K562 (cell line): ENCODE measurements around the gene SLC16A4. TPM values are rescaled to one million over a fixed set of nuclear protein-coding genes. Genes with fewer than 3 reads are reported as not detected.
A peak's percentile ranks its signal among the peaks of the same experiment; 100 is the strongest.

Experiments used
- ATAC-seq: fragments of 200-7000 bp; cut with Tn5 transposase; 3 replicates; pipeline ENCODE4 v1.9.1; 2020; ENCODE audit warnings: moderate library complexity
- BruUV-seq: library from RNA; stranded (reverse); fragments of 400-500 nt; replicated peaks from 2 replicates; lab custom pipeline; 2021; lab: Mats Ljungman, UMichigan
- CTCF ChIA-PET: fragments of 300-600 bp; formaldehyde crosslinking; extraction: SDS; loops from one replicate; lab custom pipeline; 2021; ENCODE audit warnings: low intra/inter-chr PET ratio; lab: Yijun Ruan, JAX
- POLR2A ChIA-PET: fragments of 300-600, 350-650 bp; sonication (Branson Sonifier 250); formaldehyde crosslinking; extraction: SDS; loops from one replicate; lab custom pipeline; 2021; ENCODE audit warnings: antibody characterized with exemption, inconsistent platforms; lab: Yijun Ruan, JAX
- DNase-seq, 4 experiments: peaks; one replicate each; pipeline versions ENCODE4 v3.0.0 to v3.0.0-alpha.2; 2011 to 2018; ENCODE audit warnings: low spot score in 3 of 4, mixed read lengths in 3 of 4; ENCODE audit errors: extremely low read depth in 1 of 4
- FAIRE-seq: peaks from 2 replicates; lab custom pipeline; 2011; peaks lifted over from hg19 to GRCh38; lab: Jason Lieb, UNC
- H2AFZ ChIP-seq: 2 replicates; pipeline ENCODE4 v1.6.0; 2011; ENCODE audit warnings: low read depth, low read length, control low read depth, inconsistent platforms
- H3K27ac ChIP-seq: fragments of 200-600 bp; 3 replicates; pipeline ENCODE4 v1.8.0; 2011; ENCODE audit warnings: low read depth, mild to moderate bottlenecking, control low read depth, inconsistent platforms, low read length, moderate library complexity, mixed read lengths; ENCODE audit errors: extremely low read depth
- H3K27me3 ChIP-seq, 2 experiments: fragments of 300-600 bp in 1 of 2; 2 replicates in 1 of 2; 3 replicates in 1 of 2; pipeline versions ENCODE4 v1.6.0 to v1.8.0; 2011; ENCODE audit warnings: inconsistent platforms in 2 of 2, low read length in 2 of 2, mild to moderate bottlenecking in 1 of 2, mixed read lengths in 1 of 2, moderate library complexity in 1 of 2; ENCODE audit not compliant: control insufficient read depth in 2 of 2, insufficient read depth in 2 of 2
- H3K36me3 ChIP-seq: fragments of 300-600 bp; 3 replicates; pipeline ENCODE4 v1.8.0; 2011; ENCODE audit warnings: mild to moderate bottlenecking, low read length, inconsistent platforms; ENCODE audit not compliant: control insufficient read depth, insufficient read depth
- H3K4me1 ChIP-seq, 2 experiments: fragments of 200-600 bp in 1 of 2; replicated peaks in 1 of 2; 2 replicates in 1 of 2; 3 replicates in 1 of 2; pipeline versions ENCODE4 v1.5.1 to v1.8.0; 2011; ENCODE audit warnings: inconsistent platforms in 2 of 2, low read length in 2 of 2, mild to moderate bottlenecking in 1 of 2, mixed read lengths in 1 of 2, moderate library complexity in 1 of 2; ENCODE audit not compliant: control insufficient read depth in 2 of 2, insufficient read depth in 2 of 2
- H3K4me2 ChIP-seq: 2 replicates; pipeline ENCODE4 v1.6.1; 2011; ENCODE audit warnings: low read length, control low read depth, inconsistent platforms, mixed read lengths; ENCODE audit not compliant: insufficient read depth
- H3K4me3 ChIP-seq: fragments of 200-600 bp; sonication (generic), shearing (Covaris generic); 2 replicates; pipeline ENCODE4 v1.5.1; 2016; ENCODE audit warnings: control low read depth, inconsistent platforms
- H3K79me2 ChIP-seq: fragments of 200-600 bp; 3 replicates; pipeline ENCODE4 v1.8.0; 2011; ENCODE audit warnings: low read length, inconsistent platforms; ENCODE audit not compliant: control insufficient read depth, insufficient read depth
- H3K9ac ChIP-seq, 2 experiments: 2 replicates each; pipeline versions ENCODE4 v1.6.0 to v1.6.1; 2011; ENCODE audit warnings: low read depth in 2 of 2, low read length in 2 of 2, control low read depth in 1 of 2, inconsistent platforms in 1 of 2, mild to moderate bottlenecking in 1 of 2, mixed read lengths in 1 of 2; ENCODE audit not compliant: insufficient read depth in 1 of 2
- H3K9me1 ChIP-seq: one replicate; pipeline ENCODE4 v1.6.0; 2011; ENCODE audit warnings: inconsistent platforms, mild to moderate bottlenecking, low read length, moderate library complexity; ENCODE audit not compliant: control insufficient read depth, insufficient read depth
- H3K9me3 ChIP-seq: replicated peaks from 2 replicates; pipeline ENCODE4 v1.5.1; 2011; ENCODE audit warnings: low read depth, low read length, inconsistent platforms; ENCODE audit not compliant: control insufficient read depth, insufficient read depth
- H4K20me1 ChIP-seq: replicated peaks from 2 replicates; pipeline ENCODE4 v1.6.1; 2011; ENCODE audit warnings: low read length, inconsistent platforms, mixed read lengths; ENCODE audit not compliant: control insufficient read depth, insufficient read depth
- CBFA2T2 ChIP-seq: fragments of 450-650 bp; conservative IDR thresholded peaks from 2 replicates; pipeline ENCODE4 v1.6.1; 2017; ENCODE audit warnings: mild to moderate bottlenecking
- GATA2 ChIP-seq: sonication (generic); formaldehyde crosslinking; IDR thresholded peaks from 2 replicates; pipeline ENCODE4 v1.4.0; 2020; ENCODE audit warnings: mild to moderate bottlenecking, missing genetic modification reagents
- HMG20A ChIP-seq: fragments of 450-650 bp; formaldehyde crosslinking; conservative IDR thresholded peaks from 2 replicates; pipeline ENCODE4 v1.4.0; 2020; ENCODE audit warnings: mild to moderate bottlenecking, mixed read lengths
- HMG20B ChIP-seq: fragments of 250-450 bp; sonication (Bioruptor Pico); IDR thresholded peaks from 2 replicates; pipeline ENCODE4 v1.5.0; 2021; ENCODE audit warnings: mild to moderate bottlenecking
- IRF1 ChIP-seq: sonication (generic); formaldehyde crosslinking; IDR thresholded peaks from 2 replicates; pipeline ENCODE4 v1.8.0; 2022; ENCODE audit warnings: missing genetic modification reagents, mild to moderate bottlenecking, borderline replicate concordance
- MLLT1 ChIP-seq, 2 experiments: fragments of 450-650 bp; IDR thresholded peaks; 2 replicates each; pipeline ENCODE4 v1.6.1; 2016
- MYBL2 ChIP-seq, 2 experiments: fragments of 450-650 bp in 1 of 2; sonication (generic) in 1 of 2; formaldehyde crosslinking in 1 of 2; IDR thresholded peaks; 2 replicates each; pipeline versions ENCODE4 v1.6.1 to v1.8.1; 2017 to 2022; ENCODE audit warnings: borderline replicate concordance in 1 of 2, inconsistent platforms in 1 of 2, low read depth in 1 of 2, mild to moderate bottlenecking in 1 of 2, missing genetic modification reagents in 1 of 2, moderate library complexity in 1 of 2
- NCOA6 ChIP-seq: fragments of 450-650 bp; IDR thresholded peaks from 2 replicates; pipeline ENCODE4 v1.6.1; 2017; ENCODE audit warnings: mild to moderate bottlenecking
- SUPT5H ChIP-seq: fragments of 450-650 bp; IDR thresholded peaks from 2 replicates; pipeline ENCODE4 v1.6.1; 2016
- TCF7 ChIP-seq: sonication (generic); IDR thresholded peaks from 2 replicates; pipeline ENCODE4 v1.6.1; 2016; ENCODE audit warnings: antibody characterized with exemption, borderline replicate concordance
- ZMIZ1 ChIP-seq, 2 experiments: fragments of 150-350 bp in 1 of 2; IDR thresholded peaks; 2 replicates each; pipeline ENCODE4 v1.6.1; 2012 to 2016; ENCODE audit warnings: low read depth in 2 of 2, low read length in 2 of 2, mild to moderate bottlenecking in 1 of 2, moderate library complexity in 1 of 2
- ZNF239 ChIP-seq: fragments of 250-450 bp; sonication (Bioruptor Pico); IDR thresholded peaks from 2 replicates; pipeline ENCODE4 v1.4.0; 2020; ENCODE audit warnings: mild to moderate bottlenecking
- WGBS: fragments of 100-300 bp; shearing (Covaris generic); methylation state at CpG from one replicate; pipeline ENCODE4 v1.1.6; 2016; ENCODE audit warnings: low coverage, mixed read lengths; ENCODE audit not compliant: insufficient coverage; ENCODE audit errors: missing lambda C conversion rate; 5-methylcytosine and 5-hydroxymethylcytosine counted together
- in situ Hi-C: fragments of 300-500 bp; cut with MboI; formaldehyde crosslinking; loops from 4 replicates; pipeline ENCODE4 v1.15.0; 2018; ENCODE audit warnings: inconsistent platforms, mixed read lengths
- intact Hi-C: fragments of 100-400 bp; cut with micrococcal nuclease; formaldehyde crosslinking; loops from 2 replicates; pipeline ENCODE4 v1.14.2; 2022
- polyA plus RNA-seq, 8 experiments: library from polyadenylated mRNA; depleted of rRNA in 4 of 8; stranded (reverse) in 5 of 8; unstranded in 3 of 8; fragments of >200 nt; fragmentation: Nextera tagmentation in 2 of 8; fragmentation: Illumina TruSeq in 1 of 8; extraction: Ambion mirVana in 2 of 8; extraction: Trizol in 1 of 8; gene quantifications; 2 replicates each; pipeline versions ENCODE4 v1.2.1 to v1.2.3, GENCODE V29; 2011 to 2014; ENCODE audit warnings: inconsistent platforms in 1 of 8, missing spikeins in 1 of 8
- total RNA-seq, 7 experiments: library from RNA; depleted of rRNA in 6 of 7; stranded (reverse); fragments of >200 nt in 6 of 7; fragmentation: Illumina TruSeq in 2 of 7; extraction: Trizol in 2 of 7; gene quantifications; 2 replicates each; pipeline versions ENCODE4 v1.2.1 to v1.2.3, GENCODE V29; 2011 to 2021; ENCODE audit warnings: low replicate concordance in 1 of 7
- TF ChIP-seq, protein P1 (sequence below): fragments of 450-650 bp; IDR thresholded peaks from 2 replicates; pipeline ENCODE4 v1.6.1; 2016; ENCODE audit warnings: missing biosample characterization, missing genetic modification characterization

The SLC16A4 gene
- total and polyA plus RNA-seq, 9 of the 15 experiments (the other 6 are each of a cell fraction or from before 2014, with no cell fraction given): 0.04 to 0.31 (median 0.18) TPM; not detected in 1

DNA sequence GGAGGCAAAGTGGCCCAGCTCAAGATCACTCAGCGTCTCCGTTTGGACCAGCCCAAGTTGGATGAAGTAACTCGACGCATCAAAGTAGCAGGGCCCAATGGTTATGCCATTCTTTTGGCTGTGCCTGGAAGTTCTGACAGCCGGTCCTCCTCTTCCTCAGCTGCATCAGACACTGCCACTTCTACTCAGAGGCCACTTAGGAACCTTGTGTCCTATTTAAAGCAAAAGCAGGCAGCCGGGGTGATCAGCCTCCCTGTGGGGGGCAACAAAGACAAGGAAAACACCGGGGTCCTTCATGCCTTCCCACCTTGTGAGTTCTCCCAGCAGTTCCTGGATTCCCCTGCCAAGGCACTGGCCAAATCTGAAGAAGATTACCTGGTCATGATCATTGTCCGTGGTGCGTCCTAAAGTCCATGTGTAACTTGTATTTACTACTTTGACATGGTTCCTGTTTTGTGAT is 48.9 kb downstream of the SLC16A4 start:
- peak overlapping the region; percentile 99 to 100 for H3K9ac ChIP-seq
- peak overlapping the region; percentile 82 for H3K4me3 ChIP-seq
- H3K9me1 ChIP-seq: peaks cover 4% of the 10 kb centered on the region
- peak overlapping the region; percentile 5; the same call in 1 of the 3 replicates for H3K27ac ChIP-seq
- H4K20me1 ChIP-seq: peaks cover 70% of the 10 kb centered on the region
- BruUV-seq: no TSS peak
- H3K27me3 ChIP-seq: no peaks in the 10 kb centered on the region
- DNase-seq: peak in 1 of 4 experiments; percentile 27
- peak overlapping the region; percentile 87 for H3K4me2 ChIP-seq
- ChIA-PET POLR2A (interaction anchor here (0.6 to 4.0 kb wide), 4 partner anchors 8 to 32 kb away, joined by 3 to 74 read pairs (median 3); no protein-coding TSS in a partner anchor), CTCF (interaction anchor here (0.6 kb wide), 1 partner anchor 41 kb away, joined by 4 read pairs; no protein-coding TSS in a partner anchor)
- H3K79me2 ChIP-seq: peaks cover 86% of the 10 kb centered on the region
- peaks cover 69% of the 10 kb centered on the region for H3K36me3 ChIP-seq
- no peak for ATAC-seq
- H3K9me3 ChIP-seq: no peaks in the 10 kb centered on the region
- intact Hi-C loops: no loop called here
- in situ Hi-C loops: no loop called here
- no peak for FAIRE-seq
- WGBS: 7% methylated on average over 9 of the region's 9 CpGs
- peaks cover 34 to 48% of the 10 kb centered on the region in 2 experiments for H3K4me1 ChIP-seq
- no peak overlapping the region for H2AFZ ChIP-seq
- TF ChIP-seq SUPT5H (no peak), TCF7 (0 out of 2 replicates have a peak, but pooled peaks have one; percentile 49), MLLT1 (IDR thresholded peaks at IDR 0.05) (no peak), ZMIZ1 (IDR thresholded peaks at IDR 0.05; ENCODE audit: low read depth in 2 of 2, low read length in 2 of 2) (no peak), ZNF239 (no peak), IRF1 (CRISPR knock-in tag) (no peak), CBFA2T2 (no peak), HMG20A (CRISPR knock-in tag) (no peak), NCOA6 (no peak), MYBL2 (IDR thresholded peaks at IDR 0.05; ENCODE audit: low read depth) (no peak), MYBL2 (CRISPR knock-in tag; IDR thresholded peaks at IDR 0.05; ENCODE audit: borderline replicate concordance) (no peak), GATA2 (CRISPR knock-in tag) (no peak), HMG20B (CRISPR knock-in tag) (no peak)
- TF ChIP-seq, protein P1, sequence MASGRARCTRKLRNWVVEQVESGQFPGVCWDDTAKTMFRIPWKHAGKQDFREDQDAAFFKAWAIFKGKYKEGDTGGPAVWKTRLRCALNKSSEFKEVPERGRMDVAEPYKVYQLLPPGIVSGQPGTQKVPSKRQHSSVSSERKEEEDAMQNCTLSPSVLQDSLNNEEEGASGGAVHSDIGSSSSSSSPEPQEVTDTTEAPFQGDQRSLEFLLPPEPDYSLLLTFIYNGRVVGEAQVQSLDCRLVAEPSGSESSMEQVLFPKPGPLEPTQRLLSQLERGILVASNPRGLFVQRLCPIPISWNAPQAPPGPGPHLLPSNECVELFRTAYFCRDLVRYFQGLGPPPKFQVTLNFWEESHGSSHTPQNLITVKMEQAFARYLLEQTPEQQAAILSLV (tag): no peak
